Activated CD8-positive, alpha-beta memory T cell treated with anti-CD3 and anti-CD28 coated beads, Interleukin-2, amount 50 U/mL, for 4 hours (primary cell): ENCODE measurements around the gene CNTNAP2.
"Not testable (repeated sequence)": the region's sequence is repeated elsewhere in the genome, so short reads cannot be mapped to it uniquely, and the experiment has no call there.

Experiments used
- DNase-seq: peaks from one replicate; pipeline ENCODE4 v3.0.0-alpha.2; 2020

Gene CNTNAP2

GRCh38 chr7:148299350-148300276 lies 2183.0 kb downstream of the CNTNAP2 start:
- DNase-seq, result no peak

GRCh38 chr7:148302436-148302835 lies 2185.8 kb downstream of the CNTNAP2 start:
- DNase-seq, result not testable (repeated sequence)

- DNase-seq, result no peak
Observed at GRCh38 chr7:148303295-148304082, 2186.9 kb downstream of the CNTNAP2 start.

GRCh38 chr7:148304083-148304335 lies 2187.4 kb downstream of the CNTNAP2 start:
- DNase-seq, result no peak

GRCh38 chr7:148304456-148304855 lies 2187.9 kb downstream of the CNTNAP2 start:
- DNase-seq, result no peak

- DNase-seq, result no peak
Observed at GRCh38 chr7:148306759-148307158, 2190.2 kb downstream of the CNTNAP2 start.

- DNase-seq, result no peak
Observed at GRCh38 chr7:148318102-148318811, 2201.7 kb downstream of the CNTNAP2 start.

GRCh38 chr7:148318838-148319237 lies 2202.2 kb downstream of the CNTNAP2 start:
- no peak for DNase-seq

- DNase-seq, result no peak
Observed at GRCh38 chr7:148319316-148319808, 2202.8 kb downstream of the CNTNAP2 start.

- no peak for DNase-seq
Observed at GRCh38 chr7:148325208-148325607, 2208.6 kb downstream of the CNTNAP2 start.

- DNase-seq, result no peak
Observed at GRCh38 chr7:148327379-148327778, 2210.8 kb downstream of the CNTNAP2 start.

- DNase-seq, result no peak
Observed at GRCh38 chr7:148328906-148329305, 2212.3 kb downstream of the CNTNAP2 start.

GRCh38 chr7:148330124-148330818 lies 2213.7 kb downstream of the CNTNAP2 start:
- DNase-seq, result no peak

- DNase-seq, result no peak
Observed at GRCh38 chr7:148330822-148331221, 2214.2 kb downstream of the CNTNAP2 start.

- peak; percentile 16 for DNase-seq
Observed at GRCh38 chr7:148331456-148331855, 2214.9 kb downstream of the CNTNAP2 start.

GRCh38 chr7:148332191-148333186 lies 2215.9 kb downstream of the CNTNAP2 start:
- no peak for DNase-seq

GRCh38 chr7:148334441-148334956 lies 2217.9 kb downstream of the CNTNAP2 start:
- no peak for DNase-seq

GRCh38 chr7:148334959-148335577 lies 2218.5 kb downstream of the CNTNAP2 start:
- DNase-seq, result no peak

GRCh38 chr7:148335790-148336189 lies 2219.2 kb downstream of the CNTNAP2 start:
- no peak for DNase-seq

GRCh38 chr7:148336411-148336810 lies 2219.8 kb downstream of the CNTNAP2 start:
- no peak for DNase-seq
